Effector CD4-positive, alpha-beta T cell (primary cell): Measurements from ENCODE around the gene TEX22.

ENCODE experiments used
- DNase-seq: peaks from one replicate; pipeline ENCODE4 v3.0.0-alpha.2; 2020

The TEX22 gene

GRCh38 chr14:105422695-105423487, 24.6 kb downstream of the TEX22 start:
- no peak for DNase-seq

GRCh38 chr14:105423488-105424195, 25.3 kb downstream of the TEX22 start:
- DNase-seq: no peak

DNA sequence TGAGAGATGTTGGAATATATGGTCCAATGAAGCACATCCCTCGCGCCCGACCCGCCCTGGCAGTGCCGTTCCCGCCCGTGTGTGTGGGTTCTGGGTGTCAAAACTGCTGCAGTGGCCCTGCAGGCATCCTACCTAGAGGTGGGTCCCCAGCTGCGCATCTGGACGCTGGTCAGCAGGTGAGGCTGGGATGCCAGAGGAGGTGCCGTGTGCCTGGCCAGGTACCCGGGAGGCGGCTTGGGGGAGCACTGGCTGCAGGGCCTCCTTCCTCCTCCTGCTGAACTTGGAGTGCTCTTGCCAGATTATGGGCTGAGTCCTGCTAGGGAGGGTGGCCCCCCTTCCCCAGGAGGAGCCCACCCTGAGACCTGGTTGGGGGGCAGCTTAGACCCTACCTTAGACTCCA, 26.5 kb downstream of the TEX22 start:
- DNase-seq: no peak

DNA sequence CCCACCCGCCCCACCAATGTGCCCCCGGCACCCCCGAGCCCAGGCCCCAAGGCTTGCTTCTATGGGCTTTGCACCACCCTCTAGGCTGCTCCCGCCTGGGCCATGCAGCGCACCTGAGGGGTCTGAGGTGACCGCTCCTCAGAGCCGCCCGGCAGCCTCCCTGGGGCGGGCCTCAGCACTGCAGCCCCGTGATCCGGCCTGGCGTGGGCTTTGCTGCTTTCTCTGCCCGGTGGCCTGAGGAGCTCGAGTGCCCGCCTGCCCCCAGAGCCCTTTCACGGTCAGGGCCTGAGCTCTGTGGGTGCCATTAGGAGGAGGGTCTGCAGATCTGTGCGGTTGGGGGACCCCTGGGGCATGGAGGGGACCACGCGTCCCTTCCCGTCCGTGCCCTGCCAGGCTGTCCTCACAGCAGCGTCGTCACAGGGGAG, 27.5 kb downstream of the TEX22 start:
- no peak for DNase-seq

GRCh38 chr14:105426416-105427130, 28.2 kb downstream of the TEX22 start:
- DNase-seq: no peak

GRCh38 chr14:105427412-105427811, 29.1 kb downstream of the TEX22 start:
- DNase-seq: no peak

DNA sequence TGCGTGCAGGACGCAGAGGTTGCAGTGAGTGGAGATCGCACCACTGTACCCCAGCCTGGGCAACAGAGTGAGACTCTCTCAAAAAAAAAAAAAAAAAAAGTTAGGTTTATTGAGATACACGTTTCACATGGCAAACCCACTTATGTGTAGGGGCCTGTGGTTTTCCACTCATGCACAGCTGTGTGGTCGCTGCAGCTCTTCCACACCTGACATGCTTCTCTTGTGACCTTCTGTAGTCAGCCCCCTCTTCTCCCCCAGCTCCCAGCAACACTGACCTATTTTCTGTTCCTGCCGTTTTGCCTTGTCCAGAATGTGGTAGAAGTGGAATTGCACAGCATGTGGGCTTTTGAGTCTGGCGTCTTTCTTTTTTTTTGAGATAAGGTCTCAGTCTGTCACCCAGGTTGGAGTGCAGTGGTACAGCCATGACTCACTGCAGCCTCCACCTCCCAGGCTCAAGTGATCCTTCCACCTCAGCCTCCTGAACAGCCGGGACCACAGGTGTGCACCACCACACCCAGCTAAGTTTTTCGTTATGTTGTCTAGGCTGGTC, 29.7 kb downstream of the TEX22 start:
- DNase-seq: no peak

- DNase-seq: no peak
Observed at GRCh38 chr14:105430042-105430441, 31.7 kb downstream of the TEX22 start.

GRCh38 chr14:105430565-105430964, 32.2 kb downstream of the TEX22 start:
- DNase-seq: no peak

GRCh38 chr14:105431256-105431655, 32.9 kb downstream of the TEX22 start:
- DNase-seq: no peak

DNA sequence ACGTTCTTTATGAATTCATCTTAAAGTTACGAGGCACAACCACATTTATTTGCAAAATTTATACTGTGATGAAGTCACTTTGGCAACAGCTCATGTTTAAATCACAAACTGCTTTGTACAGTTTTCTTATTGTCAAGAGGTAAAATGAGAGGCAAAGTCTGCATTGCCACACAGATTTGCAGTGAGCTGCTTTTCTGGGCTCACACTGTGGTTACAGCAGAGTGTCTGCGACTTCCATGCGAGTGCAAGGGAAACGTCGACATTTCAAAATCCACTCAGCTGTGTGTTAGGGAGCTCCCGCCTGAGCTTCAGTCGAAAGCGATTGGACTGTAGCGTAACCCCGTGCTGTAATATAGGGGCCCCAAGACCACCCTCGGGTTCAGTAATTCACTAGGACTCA, 34.3 kb downstream of the TEX22 start:
- DNase-seq: no peak

DNA sequence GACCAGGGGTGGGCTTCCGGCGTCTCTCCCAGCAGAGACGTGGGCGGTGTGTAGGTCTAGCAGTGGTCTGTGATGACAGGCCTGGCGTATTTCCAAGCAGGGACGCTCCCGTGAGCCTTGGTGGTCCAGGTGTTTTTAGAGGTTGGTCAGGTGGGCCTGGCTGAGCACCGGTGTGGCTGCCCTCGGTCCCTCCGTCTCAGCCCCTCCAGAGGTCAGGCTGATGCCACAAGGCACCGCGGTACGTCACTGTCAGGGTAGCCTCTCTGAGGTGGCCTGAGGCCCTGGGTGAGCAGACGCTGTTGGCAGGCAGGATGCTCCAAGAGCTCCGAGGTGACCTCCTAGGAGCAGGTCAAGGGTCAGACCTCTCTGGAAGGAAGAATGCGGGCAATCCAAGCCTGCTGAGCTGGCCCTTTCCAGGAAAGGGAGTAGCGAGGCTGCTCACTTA, 34.8 kb downstream of the TEX22 start:
- DNase-seq: no peak

DNA sequence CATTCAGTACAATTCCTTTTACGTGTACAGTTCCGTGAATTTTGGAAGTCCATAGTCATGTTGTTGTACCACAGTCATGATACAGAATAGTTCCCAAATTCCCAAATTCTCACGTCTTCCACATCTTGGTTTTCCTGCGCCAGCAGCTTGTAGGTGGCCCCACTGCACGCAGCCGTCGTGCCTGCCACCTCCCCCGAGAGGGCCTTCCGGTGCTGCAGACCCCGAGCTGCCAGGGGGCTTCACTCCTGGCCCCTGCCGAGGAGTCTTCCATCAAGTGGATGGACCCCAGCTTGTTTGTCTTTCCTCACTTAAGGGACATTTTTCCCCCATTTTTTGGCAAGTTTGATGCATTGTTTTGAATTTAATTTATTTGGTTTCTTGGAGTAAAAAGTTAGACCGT, 38.1 kb downstream of the TEX22 start:
- DNase-seq: no peak

DNA sequence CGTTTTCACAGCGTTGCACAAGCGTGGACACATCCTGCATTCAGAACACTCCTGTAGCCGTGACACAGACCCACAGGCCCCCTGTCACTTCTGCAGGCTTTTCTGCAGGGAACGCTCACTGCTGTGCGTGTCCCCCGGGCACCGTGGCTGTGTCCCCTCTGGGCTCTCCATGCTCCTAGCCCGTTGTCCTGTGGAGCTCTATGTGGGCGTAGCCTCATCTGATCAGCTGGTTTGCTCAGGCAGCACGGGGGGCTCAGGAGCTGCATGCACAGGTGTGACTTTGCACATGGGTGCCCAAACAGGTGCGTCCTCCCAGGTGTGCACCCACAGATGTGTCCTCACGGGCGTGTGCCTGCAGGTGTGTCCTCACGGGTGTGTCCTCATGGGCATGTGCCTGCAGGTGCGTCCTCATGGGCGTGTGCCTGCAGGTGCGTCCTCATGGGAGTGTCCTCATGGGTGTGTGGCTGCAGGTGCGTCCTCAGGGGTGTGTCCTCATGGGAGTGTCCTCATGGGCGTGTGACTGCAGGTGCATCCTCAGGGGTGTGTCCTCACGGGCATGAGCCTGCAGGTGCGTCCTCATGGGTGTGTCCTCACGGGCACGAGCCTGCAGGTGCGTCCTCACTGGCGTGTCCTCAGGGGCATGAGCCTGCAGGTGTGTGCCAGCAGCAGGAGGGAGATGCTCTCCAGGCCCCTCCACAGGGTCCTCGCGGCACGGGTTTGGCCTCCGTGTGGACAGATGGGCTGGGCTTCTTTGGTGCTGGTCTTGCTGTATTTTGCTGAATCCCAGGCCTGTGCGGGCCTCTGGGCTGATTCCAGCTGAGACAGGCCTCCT, 38.8 kb downstream of the TEX22 start:
- no peak for DNase-seq

DNA sequence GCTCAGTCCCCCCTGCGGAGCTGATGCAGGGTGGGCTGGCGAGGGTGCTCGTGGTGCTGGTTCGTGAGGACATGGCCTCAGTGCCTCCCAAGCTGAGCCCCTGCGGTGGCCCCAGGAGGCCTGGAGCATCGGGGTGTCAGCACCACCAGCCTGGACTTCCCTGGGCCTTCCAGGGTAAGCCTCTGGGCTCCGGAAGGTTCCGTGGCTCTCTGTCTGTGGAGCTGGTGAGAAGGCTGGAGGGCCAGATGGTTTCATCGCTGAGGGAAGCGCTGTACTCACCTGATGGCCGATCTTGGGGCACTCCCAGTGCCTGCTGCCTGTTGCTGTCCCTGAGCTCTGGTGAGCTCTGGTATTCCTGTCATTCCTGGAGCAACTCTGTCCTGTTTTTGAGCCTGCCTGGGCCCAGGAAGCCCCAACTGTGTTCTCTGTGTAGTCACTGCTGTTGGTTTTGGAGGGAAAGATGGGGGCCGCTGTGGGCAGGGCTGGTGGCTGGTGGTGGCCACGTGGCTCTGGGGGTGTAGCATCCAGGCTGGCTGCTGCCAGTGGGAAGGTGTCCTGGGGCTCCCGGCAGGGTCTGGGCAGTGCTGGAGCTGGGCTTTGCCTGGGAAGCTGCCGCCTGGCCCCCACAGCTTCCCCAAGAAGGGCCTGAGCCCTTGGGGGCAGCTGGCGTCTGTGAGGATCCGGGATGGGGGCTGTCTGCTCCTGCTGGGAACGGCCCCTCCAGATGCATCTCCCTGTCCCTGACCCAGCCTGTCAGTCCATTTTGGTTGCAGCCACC, 39.6 kb downstream of the TEX22 start:
- no peak for DNase-seq

GRCh38 chr14:105439179-105439578, 40.8 kb downstream of the TEX22 start:
- no peak for DNase-seq

DNA sequence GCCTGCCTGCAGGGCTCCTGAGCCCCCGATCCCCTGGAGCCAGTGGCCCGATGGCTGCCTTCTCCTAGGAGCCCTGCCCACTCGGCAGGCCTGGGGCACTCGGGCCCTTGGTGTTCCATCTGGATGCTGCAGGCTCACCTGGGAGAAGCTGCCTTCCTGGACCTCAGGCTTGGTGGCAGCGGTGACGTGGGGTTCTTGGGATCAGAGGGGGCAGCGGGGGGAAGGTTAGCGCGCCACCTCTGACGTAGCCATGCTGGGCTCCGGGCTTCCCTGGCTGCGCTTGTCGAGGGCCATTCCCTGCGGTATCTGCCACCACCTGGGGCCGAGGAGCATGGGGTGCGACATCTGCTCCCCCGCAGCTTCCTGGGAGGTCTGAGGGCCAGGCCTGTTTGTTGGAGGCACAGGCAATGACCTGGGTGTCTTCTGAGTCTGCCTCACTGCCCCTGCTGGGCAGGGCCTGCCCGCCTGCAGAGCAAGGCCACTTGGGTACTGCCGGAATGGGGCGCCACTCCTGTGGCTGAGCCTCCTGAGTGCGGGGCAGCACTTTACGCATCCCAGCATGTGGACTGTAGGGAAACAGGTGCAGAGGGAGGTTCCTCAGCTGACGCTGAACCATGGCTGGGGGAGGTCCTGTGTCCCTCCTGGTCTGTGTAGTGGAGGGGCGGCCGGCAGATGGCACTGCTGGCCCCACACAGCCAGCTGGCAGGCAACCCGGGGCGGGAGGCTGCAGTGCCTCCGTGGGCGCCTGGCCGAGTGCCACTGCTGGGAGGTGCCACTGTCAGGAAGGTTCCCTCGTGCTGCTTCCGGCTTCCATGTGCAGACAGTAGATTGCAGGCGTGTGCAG, 41.6 kb downstream of the TEX22 start:
- DNase-seq: no peak

GRCh38 chr14:105440554-105440900, 42.2 kb downstream of the TEX22 start:
- no peak for DNase-seq

GRCh38 chr14:105440992-105441391, 42.7 kb downstream of the TEX22 start:
- no peak for DNase-seq

- DNase-seq: no peak
Observed at GRCh38 chr14:105442125-105442524, 43.8 kb downstream of the TEX22 start.

- DNase-seq: no peak
Observed at GRCh38 chr14:105442834-105443233, 44.5 kb downstream of the TEX22 start.
